K562 (cell line): Measurements from ENCODE around the gene NPR1. TPM values are rescaled to one million over a fixed set of nuclear protein-coding genes. Genes with fewer than 3 reads are reported as not detected.

Experiments used
- CREM ChIP-seq: IDR thresholded peaks from 2 replicates; pipeline ENCODE4 v1.6.1; 2014; ENCODE audit warnings: antibody characterized with exemption, low read depth
- CTBP1 ChIP-seq: fragments of 450-650 bp; IDR thresholded peaks from 2 replicates; pipeline ENCODE4 v1.6.1; 2016; ENCODE audit warnings: borderline replicate concordance
- ELF4 ChIP-seq: fragments of 450-650 bp; formaldehyde crosslinking; IDR thresholded peaks from 2 replicates; pipeline ENCODE4 v1.4.0; 2022; ENCODE audit warnings: missing genetic modification characterization
- ETS1 ChIP-seq: conservative IDR thresholded peaks from 2 replicates; pipeline ENCODE4 v1.6.1; 2011; ENCODE audit warnings: low read depth, mild to moderate bottlenecking, low read length; ENCODE audit not compliant: control insufficient read depth
- HLTF ChIP-seq: fragments of 450-650 bp; IDR thresholded peaks from 2 replicates; pipeline ENCODE4 v1.6.1; 2016
- HMGN3 ChIP-seq: IDR thresholded peaks from 2 replicates; pipeline ENCODE4 v1.6.1; 2011; ENCODE audit warnings: borderline replicate concordance, low read depth, mild to moderate bottlenecking, mixed read lengths, low read length; ENCODE audit not compliant: insufficient read length; ENCODE audit errors: extremely low read depth
- HNRNPLL ChIP-seq: fragments of 200-400 bp; formaldehyde crosslinking; IDR thresholded peaks from 2 replicates; pipeline ENCODE4 v1.6.1; 2017; ENCODE audit warnings: low read length, low read depth, mild to moderate bottlenecking; ENCODE audit not compliant: poor library complexity, severe bottlenecking
- HOXB6 ChIP-seq: fragments of 250-450 bp; sonication (Bioruptor Pico); IDR thresholded peaks from 2 replicates; pipeline ENCODE4 v1.5.1; 2022; ENCODE audit warnings: mild to moderate bottlenecking, borderline replicate concordance
- JUND ChIP-seq, 2 experiments: IDR thresholded peaks; 2 replicates in 1 of 2; 3 replicates in 1 of 2; pipeline ENCODE4 v1.6.1; 2011; ENCODE audit warnings: borderline replicate concordance in 2 of 2, low read depth in 2 of 2, low read length in 2 of 2, improper control_type of control experiment in 1 of 2, missing biosample characterization in 1 of 2, missing genetic modification characterization in 1 of 2, missing genetic modification reagents in 1 of 2
- MAZ ChIP-seq, 2 experiments: fragments of 450-650 bp in 1 of 2; sonication (generic) in 1 of 2; formaldehyde crosslinking; IDR thresholded peaks in 1 of 2; conservative IDR thresholded peaks in 1 of 2; 2 replicates each; pipeline versions ENCODE4 v1.4.0 to v1.5.0; 2020; ENCODE audit warnings: mild to moderate bottlenecking in 1 of 2, missing genetic modification reagents in 1 of 2
- MBD2 ChIP-seq: sonication (generic); IDR thresholded peaks from 2 replicates; pipeline ENCODE4 v1.6.1; 2016; ENCODE audit warnings: low read depth, borderline replicate concordance
- NR2C1 ChIP-seq, 2 experiments: fragments of 450-650 bp; IDR thresholded peaks; 2 replicates each; pipeline ENCODE4 v1.6.1; 2017; ENCODE audit warnings: mild to moderate bottlenecking in 2 of 2, antibody characterized with exemption in 1 of 2, inconsistent platforms in 1 of 2, missing compliant biosample characterization in 1 of 2, missing genetic modification characterization in 1 of 2
- NR4A1 ChIP-seq, 2 experiments: fragments of 250-450 bp in 1 of 2; fragments of 450-650 bp in 1 of 2; sonication (Bioruptor Pico) in 1 of 2; IDR thresholded peaks; 2 replicates each; pipeline versions ENCODE4 v1.4.0 to v1.6.1; 2016 to 2020; ENCODE audit warnings: mild to moderate bottlenecking in 2 of 2, missing compliant biosample characterization in 1 of 2, missing genetic modification characterization in 1 of 2, moderate library complexity in 1 of 2
- PKNOX1 ChIP-seq: fragments of 450-650 bp; IDR thresholded peaks from 2 replicates; pipeline ENCODE4 v1.6.1; 2016
- POLR2B ChIP-seq: fragments of 450-650 bp; IDR thresholded peaks from 2 replicates; pipeline ENCODE4 v1.6.1; 2018; ENCODE audit warnings: low read depth; ENCODE audit not compliant: partially characterized antibody
- RBFOX2 ChIP-seq: fragments of 200-400 bp; formaldehyde crosslinking; IDR thresholded peaks from 2 replicates; pipeline ENCODE4 v1.6.1; 2017; ENCODE audit warnings: low read depth, mild to moderate bottlenecking, low read length, moderate library complexity
- SP2 ChIP-seq: IDR thresholded peaks from 2 replicates; pipeline ENCODE4 v1.6.1; 2011; ENCODE audit warnings: mild to moderate bottlenecking, low read depth, low read length, moderate library complexity; ENCODE audit not compliant: poor library complexity, severe bottlenecking; ENCODE audit errors: extremely low read depth
- SUPT5H ChIP-seq: fragments of 450-650 bp; IDR thresholded peaks from 2 replicates; pipeline ENCODE4 v1.6.1; 2016
- TFAP4 ChIP-seq: sonication (generic); formaldehyde crosslinking; IDR thresholded peaks from 2 replicates; pipeline ENCODE4 v1.8.0; 2022; ENCODE audit warnings: missing genetic modification reagents, mild to moderate bottlenecking, moderate library complexity, borderline replicate concordance
- ZNF143 ChIP-seq: sonication (generic); formaldehyde crosslinking; IDR thresholded peaks from 2 replicates; pipeline ENCODE4 v1.9.0; 2022; ENCODE audit warnings: mild to moderate bottlenecking, missing genetic modification reagents
- polyA plus RNA-seq, 8 experiments: library from polyadenylated mRNA; depleted of rRNA in 4 of 8; stranded (reverse) in 5 of 8; unstranded in 3 of 8; fragments of >200 nt; fragmentation: Nextera tagmentation in 2 of 8; fragmentation: Illumina TruSeq in 1 of 8; extraction: Ambion mirVana in 2 of 8; extraction: Trizol in 1 of 8; gene quantifications; 2 replicates each; pipeline versions ENCODE4 v1.2.1 to v1.2.3, GENCODE V29; 2011 to 2014; ENCODE audit warnings: inconsistent platforms in 1 of 8, missing spikeins in 1 of 8
- total RNA-seq, 7 experiments: library from RNA; depleted of rRNA in 6 of 7; stranded (reverse); fragments of >200 nt in 6 of 7; fragmentation: Illumina TruSeq in 2 of 7; extraction: Trizol in 2 of 7; gene quantifications; 2 replicates each; pipeline versions ENCODE4 v1.2.1 to v1.2.3, GENCODE V29; 2011 to 2021; ENCODE audit warnings: low replicate concordance in 1 of 7
- TF ChIP-seq, protein P1 (sequence below): fragments of 450-650 bp; IDR thresholded peaks from 2 replicates; pipeline ENCODE4 v1.6.1; 2014; ENCODE audit warnings: low read depth, mild to moderate bottlenecking, moderate library complexity, borderline replicate concordance

The NPR1 gene
- total and polyA plus RNA-seq, 9 of the 15 experiments (the other 6 are each of a cell fraction or from before 2014, with no cell fraction given) = 0.05 to 0.16 (median 0.06) TPM; not detected in 6

- TF ChIP-seq PKNOX1 = peak; percentile 47; the same call in 1 of the 2 replicates
- TF ChIP-seq TFAP4 (CRISPR knock-in tag) = peak; percentile 74; the same call in 1 of the 2 replicates
- no peak for TF ChIP-seq ELF4 (CRISPR knock-in tag)
- TF ChIP-seq CTBP1 = 0 out of 2 replicates have a peak, but pooled peaks have one; percentile 15
- peak; percentile 58 for TF ChIP-seq HMGN3
- peak; percentile 89 for TF ChIP-seq ZNF143 (CRISPR knock-in tag)
- peak; percentile 87 for TF ChIP-seq ETS1
- TF ChIP-seq NR4A1 (CRISPR knock-in tag; IDR thresholded peaks at IDR 0.05) = no peak
- TF ChIP-seq NR4A1 (tag; IDR thresholded peaks at IDR 0.05) = peak; percentile 51; the same call in 1 of the 2 replicates
- TF ChIP-seq HOXB6 (CRISPR knock-in tag) = no peak
- TF ChIP-seq POLR2B = peak; percentile 73
- peak; percentile 66; the same call in 1 of the 2 replicates for TF ChIP-seq MBD2
- TF ChIP-seq SUPT5H = peak; percentile 86
- TF ChIP-seq, protein P1, sequence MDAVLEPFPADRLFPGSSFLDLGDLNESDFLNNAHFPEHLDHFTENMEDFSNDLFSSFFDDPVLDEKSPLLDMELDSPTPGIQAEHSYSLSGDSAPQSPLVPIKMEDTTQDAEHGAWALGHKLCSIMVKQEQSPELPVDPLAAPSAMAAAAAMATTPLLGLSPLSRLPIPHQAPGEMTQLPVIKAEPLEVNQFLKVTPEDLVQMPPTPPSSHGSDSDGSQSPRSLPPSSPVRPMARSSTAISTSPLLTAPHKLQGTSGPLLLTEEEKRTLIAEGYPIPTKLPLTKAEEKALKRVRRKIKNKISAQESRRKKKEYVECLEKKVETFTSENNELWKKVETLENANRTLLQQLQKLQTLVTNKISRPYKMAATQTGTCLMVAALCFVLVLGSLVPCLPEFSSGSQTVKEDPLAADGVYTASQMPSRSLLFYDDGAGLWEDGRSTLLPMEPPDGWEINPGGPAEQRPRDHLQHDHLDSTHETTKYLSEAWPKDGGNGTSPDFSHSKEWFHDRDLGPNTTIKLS = peak; percentile 81; the same call in 1 of the 2 replicates
- no peak for TF ChIP-seq HLTF
- TF ChIP-seq RBFOX2 = peak; percentile 94
- no peak for TF ChIP-seq SP2
- peak; percentile 35 for TF ChIP-seq HNRNPLL
- TF ChIP-seq MAZ (CRISPR knock-in tag; conservative IDR thresholded peaks at IDR 0.05 in 1 of 2, IDR thresholded peaks at IDR 0.05 in 1 of 2) = peak; percentile 89 to 98; a peak in 3 of 4 replicates
- TF ChIP-seq CREM = peak; percentile 81
- TF ChIP-seq JUND (IDR thresholded peaks at IDR 0.05; ENCODE audit: borderline replicate concordance, low read depth, low read length) = 0 out of 2 replicates have a peak, but pooled peaks have one; percentile 39
- TF ChIP-seq JUND (tag; IDR thresholded peaks at IDR 0.05; ENCODE audit: borderline replicate concordance, low read depth, low read length) = no peak; the same call in 2 of the 3 replicates
- TF ChIP-seq NR2C1 (IDR thresholded peaks at IDR 0.05) = no peak
- TF ChIP-seq NR2C1 (tag; IDR thresholded peaks at IDR 0.05) = peak; percentile 73
Observed at GRCh38 chr1:153658400-153659174, 19.9 kb upstream of the NPR1 start, which contains the start of gene SNAPIN (continued).
